ENCODE data around the gene MPND. TPM values are rescaled to one million over a fixed set of nuclear protein-coding genes. Genes with fewer than 3 reads are reported as not detected.

MPND gene
- total RNA-seq, 1 experiment from 2014 or later, result 7.2 TPM

- TF ChIP-seq CTCF (IDR thresholded peaks at IDR 0.05; ENCODE audit: unreplicated experiment), result no peak
- Mint-ChIP-seq H3K27me3 (ENCODE audit: insufficient read depth, unreplicated experiment) (no peaks in the 10 kb centered on the region), H3K4me1 (ENCODE audit: insufficient read depth, unreplicated experiment) (no peaks in the 10 kb centered on the region), H3K27ac (ENCODE audit: low read depth, unreplicated experiment) (peak overlapping the region; percentile 29), H3K4me3 (ENCODE audit: unreplicated experiment) (no peak overlapping the region), H3K36me3 (ENCODE audit: insufficient read depth, unreplicated experiment) (peaks cover 65% of the 10 kb centered on the region), H3K9me3 (ENCODE audit: unreplicated experiment) (no peaks in the 10 kb centered on the region)
- POLR2A ChIA-PET, result interaction anchor here (0.5 to 1.6 kb wide), 4 partner anchors 13 to 109 kb away, joined by 3 to 7 read pairs (median 4); partner anchors contain the start of gene MPND
- intact Hi-C loops (cut with micrococcal nuclease), result no loop called here
- no peak for DNase-seq (ENCODE audit: unreplicated experiment)
- CTCF ChIA-PET, result no interaction called here
- BruUV-seq (replicated peaks), result TSS peak; percentile 63
These were observed 17.3 kb downstream of the MPND start for GRCh38 chr19:4360641-4361151.

- POLR2A ChIA-PET, result interaction anchor here (1.3 to 1.6 kb wide), 2 partner anchors 12 to 19 kb away, joined by 4 to 7 read pairs; partner anchors contain the start of gene MPND
- no peak for DNase-seq (ENCODE audit: unreplicated experiment)
- Mint-ChIP-seq H3K4me1 (ENCODE audit: insufficient read depth, unreplicated experiment) (no peaks in the 10 kb centered on the region), H3K4me3 (ENCODE audit: unreplicated experiment) (no peak overlapping the region), H3K9me3 (ENCODE audit: unreplicated experiment) (no peaks in the 10 kb centered on the region), H3K27me3 (ENCODE audit: insufficient read depth, unreplicated experiment) (no peaks in the 10 kb centered on the region), H3K36me3 (ENCODE audit: insufficient read depth, unreplicated experiment) (peaks cover 58% of the 10 kb centered on the region), H3K27ac (ENCODE audit: low read depth, unreplicated experiment) (no peak overlapping the region)
- intact Hi-C loops (cut with micrococcal nuclease), result no loop called here
- CTCF ChIA-PET, result interaction anchor here (2.9 kb wide), 1 partner anchor 9 kb away, joined by 12 read pairs; no protein-coding TSS in a partner anchor
- BruUV-seq (replicated peaks), result no TSS peak
- no peak for TF ChIP-seq CTCF (IDR thresholded peaks at IDR 0.05; ENCODE audit: unreplicated experiment)
These were observed 18.0 kb downstream of the MPND start for GRCh38 chr19:4361152-4362046.

GRCh38 chr19:4362101-4362828 is 18.9 kb downstream of the MPND start:
- ChIA-PET POLR2A (interaction anchor here (1.0 to 1.6 kb wide), 3 partner anchors 14 to 20 kb away, joined by 4 to 7 read pairs (median 4); partner anchors contain the start of gene MPND), CTCF (interaction anchor here (1.6 to 2.9 kb wide), 2 partner anchors 9 to 13 kb away, joined by 7 to 12 read pairs; no protein-coding TSS in a partner anchor)
- Mint-ChIP-seq H3K36me3 (ENCODE audit: insufficient read depth, unreplicated experiment) (peaks cover 54% of the 10 kb centered on the region), H3K4me1 (ENCODE audit: insufficient read depth, unreplicated experiment) (no peaks in the 10 kb centered on the region), H3K27me3 (ENCODE audit: insufficient read depth, unreplicated experiment) (no peaks in the 10 kb centered on the region), H3K9me3 (ENCODE audit: unreplicated experiment) (no peaks in the 10 kb centered on the region), H3K27ac (ENCODE audit: low read depth, unreplicated experiment) (no peak overlapping the region), H3K4me3 (ENCODE audit: unreplicated experiment) (no peak overlapping the region)
- intact Hi-C loops (cut with micrococcal nuclease), result no loop called here
- BruUV-seq (replicated peaks), result no TSS peak
- no peak for DNase-seq (ENCODE audit: unreplicated experiment)
- TF ChIP-seq CTCF (IDR thresholded peaks at IDR 0.05; ENCODE audit: unreplicated experiment), result no peak
